Measurements from ENCODE around the gene FAM228B. TPM values are rescaled to one million over a fixed set of nuclear protein-coding genes. Genes with fewer than 3 reads are reported as not detected.
"Not testable (repeated sequence)": the region's sequence is repeated elsewhere in the genome, so short reads cannot be mapped to it uniquely, and the experiment has no call there.

Gene FAM228B
- total RNA-seq, 4 donors from 2014 or later: 22.6 to 41.4 (median 33.8) TPM

DNA sequence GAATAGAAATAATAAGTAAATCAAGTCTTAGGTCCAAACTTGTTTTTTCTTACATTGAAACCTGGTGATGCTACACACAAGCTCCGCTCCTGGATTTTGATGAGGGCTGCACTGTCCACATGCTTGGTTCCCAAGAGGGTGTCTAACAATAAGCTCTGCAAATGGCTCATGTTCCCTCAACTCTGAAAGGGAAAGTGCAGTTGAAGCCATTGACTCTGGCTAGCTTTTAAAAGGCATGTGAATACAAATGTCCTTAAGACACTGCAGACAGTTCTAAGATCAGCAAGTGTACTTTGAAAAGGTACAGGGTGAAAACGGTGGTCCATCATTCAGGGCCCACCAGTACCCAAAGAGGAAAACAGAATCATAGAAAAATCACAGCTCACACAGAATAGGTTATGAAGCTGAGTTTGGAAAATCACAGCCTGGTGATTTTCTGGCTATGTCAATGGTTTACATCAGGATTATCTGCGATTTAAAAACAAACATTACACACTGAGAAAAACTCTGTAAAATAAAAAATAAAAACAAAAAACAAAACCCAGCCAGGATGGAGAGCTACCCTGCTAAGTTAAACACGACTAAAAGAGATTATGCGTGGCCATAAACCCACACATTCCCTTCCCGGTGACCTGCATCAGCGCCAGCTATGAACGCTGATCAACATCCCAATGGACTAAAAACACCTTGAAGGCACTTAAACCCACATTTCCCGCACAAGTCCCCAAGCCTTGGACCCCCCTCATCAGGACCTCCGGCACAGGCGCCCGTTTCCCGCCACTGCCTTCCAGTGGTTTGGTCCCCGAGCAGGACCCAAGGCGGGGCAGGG, 689 bp upstream of the FAM228B start:
- no peak for TF ChIP-seq POLR2AphosphoS5 (IDR thresholded peaks at IDR 0.05)
- TF ChIP-seq EP300 (IDR thresholded peaks at IDR 0.05): no peak
- TF ChIP-seq POLR2A (IDR thresholded peaks at IDR 0.05; ENCODE audit: low read depth): no peak
- TF ChIP-seq CTCF (IDR thresholded peaks at IDR 0.05): no peak
- intact Hi-C loops (cut with DNase I): no loop called here
- Histone ChIP-seq H3K27ac (replicated peaks in 1 of 4) (peak overlapping the region; percentile 92 to 96 (median 94)), H3K4me3 (peak overlapping the region; percentile 75 to 85 (median 80)), H3K27me3 (no peaks in the 10 kb centered on the region), H3K36me3 (peaks cover 0 to 3% (median 0%) of the 10 kb centered on the region in 4 donors), H3K4me1 (peaks cover 19 to 27% (median 20%) of the 10 kb centered on the region in 4 donors), H3K9me3 (no peaks in the 10 kb centered on the region)
- 11% methylated on average over 14 of the region's 15 CpGs for WGBS
- no peak for DNase-seq (ENCODE audit: extremely low spot score)

DNA sequence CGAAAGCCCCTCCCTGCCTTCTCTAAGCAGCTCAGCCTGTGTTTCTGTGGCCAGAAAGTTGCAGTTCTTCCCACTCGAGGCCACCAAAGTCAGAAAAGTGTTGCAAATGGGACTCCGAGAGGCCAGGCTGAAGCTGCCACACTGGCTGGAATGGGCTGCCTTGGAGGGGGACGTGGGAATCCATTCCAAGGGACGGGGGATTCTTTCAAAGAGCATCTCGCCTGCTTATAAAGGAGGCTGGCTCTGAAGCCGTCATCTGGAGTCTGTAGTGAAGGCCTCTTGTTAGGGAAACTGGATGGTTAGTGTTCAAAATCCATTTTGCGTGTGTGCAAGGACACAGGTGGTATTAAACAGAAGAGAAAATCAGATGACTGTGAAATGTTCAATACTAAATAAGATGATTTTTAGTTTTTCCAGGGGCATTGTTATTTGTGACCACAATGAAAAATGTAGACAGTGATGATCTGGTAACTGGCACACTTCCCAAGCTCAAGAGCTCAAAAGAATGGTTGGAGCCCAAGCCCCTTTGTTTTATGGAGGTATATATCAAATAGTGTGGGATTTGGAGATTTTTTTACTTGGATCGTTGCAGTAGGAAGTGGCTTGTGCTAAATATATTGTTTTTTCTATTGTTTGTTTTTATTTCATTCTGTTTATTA, 782 bp downstream of the FAM228B start:
- DNase-seq (ENCODE audit: extremely low spot score): no peak
- intact Hi-C loops (cut with DNase I): no loop called here
- peak overlapping the region; percentile 75 to 85 (median 80) for H3K4me3 ChIP-seq

DNA sequence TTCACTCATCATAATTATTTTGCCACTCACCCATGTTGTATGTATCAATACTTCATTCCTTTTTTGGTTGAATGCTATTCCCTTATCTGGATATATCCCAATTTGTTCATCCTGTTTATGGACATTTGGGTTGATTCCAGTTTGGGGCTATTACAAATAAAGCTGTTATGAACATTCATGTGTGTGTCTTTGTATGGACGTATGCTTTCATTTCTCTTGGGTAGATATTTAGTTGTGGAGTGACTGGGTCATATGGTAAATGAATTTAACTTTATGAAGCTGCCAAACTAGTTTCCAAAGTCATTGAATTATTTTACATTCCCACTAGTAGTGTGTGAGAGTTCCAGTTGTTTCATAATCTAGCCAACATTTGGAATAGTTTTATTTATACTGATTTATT, 2.7 kb downstream of the FAM228B start:
- Histone ChIP-seq H3K36me3 (no peaks in the 10 kb centered on the region), H3K4me3 (no peak overlapping the region), H3K9me3 (no peaks in the 10 kb centered on the region), H3K4me1 (peaks cover 19 to 31% (median 20%) of the 10 kb centered on the region in 4 donors), H3K27ac (replicated peaks in 1 of 4) (no peak overlapping the region), H3K27me3 (no peaks in the 10 kb centered on the region)
- DNase-seq (ENCODE audit: extremely low spot score): no peak
- TF ChIP-seq EP300 (IDR thresholded peaks at IDR 0.05) (no peak), POLR2AphosphoS5 (IDR thresholded peaks at IDR 0.05) (no peak), CTCF (IDR thresholded peaks at IDR 0.05) (no peak), POLR2A (IDR thresholded peaks at IDR 0.05; ENCODE audit: low read depth) (no peak)
- WGBS: 46% methylated on average over 1 of the region's 1 CpG
- intact Hi-C loops (cut with DNase I): no loop called here

More for the DNA sequence above, 782 bp downstream of the FAM228B start:
- Histone ChIP-seq H3K36me3 (peaks cover 0 to 3% (median 0%) of the 10 kb centered on the region in 4 donors), H3K27me3 (no peaks in the 10 kb centered on the region), H3K9me3 (no peaks in the 10 kb centered on the region), H3K27ac (replicated peaks in 1 of 4) (peak overlapping the region; percentile 92 to 96 (median 94)), H3K4me1 (peaks cover 19 to 30% (median 20%) of the 10 kb centered on the region in 4 donors)
- WGBS: 8% methylated on average over 8 of the region's 9 CpGs
- TF ChIP-seq EP300 (IDR thresholded peaks at IDR 0.05) (no peak), POLR2AphosphoS5 (IDR thresholded peaks at IDR 0.05) (no peak), CTCF (IDR thresholded peaks at IDR 0.05) (no peak), POLR2A (IDR thresholded peaks at IDR 0.05; ENCODE audit: low read depth) (no peak)

DNA sequence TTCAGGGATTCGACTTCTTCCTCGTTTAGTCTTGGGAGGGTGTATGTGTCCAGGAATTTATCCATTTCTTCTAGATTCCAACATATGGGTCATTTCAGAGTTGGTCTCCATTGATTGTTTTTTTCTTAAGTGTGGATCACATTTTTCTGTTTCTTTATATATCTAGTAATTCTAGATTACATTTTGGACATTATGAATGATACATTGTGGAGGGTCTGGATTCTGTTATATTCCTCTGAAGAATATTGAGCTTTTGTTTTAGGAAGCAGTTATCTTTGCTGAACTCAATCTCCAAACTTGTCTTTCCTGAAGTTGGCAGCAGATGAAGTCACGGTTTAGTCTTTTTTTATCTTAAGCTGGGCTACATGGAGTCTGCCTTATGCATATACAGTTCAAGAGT, 9.3 kb downstream of the FAM228B start:
- no peak overlapping the region for H3K27ac ChIP-seq (replicated peaks in 1 of 4)

DNA sequence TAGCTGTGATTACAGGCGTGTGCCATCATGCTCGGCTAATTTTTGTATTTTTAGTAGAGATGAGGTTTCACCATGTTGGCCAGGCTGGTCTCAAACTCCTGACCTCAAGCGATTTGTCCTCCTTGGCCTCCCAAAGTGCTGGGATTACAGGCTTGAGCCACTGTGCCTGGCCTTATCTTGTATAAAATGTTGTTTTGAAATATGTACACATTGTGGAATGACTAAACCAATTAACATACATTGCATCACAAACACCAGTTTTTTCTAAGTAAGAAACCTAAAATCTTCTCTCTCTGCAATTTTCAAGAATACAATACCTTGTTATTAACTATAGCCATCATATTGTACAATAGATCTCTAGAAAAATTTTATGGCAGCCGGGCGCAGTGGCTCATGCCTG, 17.0 kb downstream of the FAM228B start:
- H3K27ac ChIP-seq (replicated peaks in 1 of 4); H3K9me3 ChIP-seq; intact Hi-C loops (cut with DNase I); H3K27me3 ChIP-seq; H3K4me3 ChIP-seq; DNase-seq (ENCODE audit: extremely low spot score); H3K4me1 ChIP-seq: not testable (repeated sequence)
- peaks cover 0 to 34% (median 16%) of the 10 kb centered on the region in 4 donors for H3K36me3 ChIP-seq
- whole genome bisulfite sequencing: 96% methylated on average over 5 of the region's 5 CpGs

More for the DNA sequence above, 9.3 kb downstream of the FAM228B start:
- peaks cover 0 to 4% (median 0%) of the 10 kb centered on the region in 4 donors for H3K4me1 ChIP-seq
- TF ChIP-seq POLR2AphosphoS5 (IDR thresholded peaks at IDR 0.05): no peak
- TF ChIP-seq EP300 (IDR thresholded peaks at IDR 0.05): no peak
- no peak for TF ChIP-seq CTCF (IDR thresholded peaks at IDR 0.05)
- TF ChIP-seq POLR2A (IDR thresholded peaks at IDR 0.05; ENCODE audit: low read depth): no peak
- 97% methylated on average over 3 of the region's 3 CpGs for WGBS
- intact Hi-C loops (cut with DNase I): no loop called here
- H3K27me3 ChIP-seq: no peaks in the 10 kb centered on the region
- H3K4me3 ChIP-seq: no peak overlapping the region
- no peak for DNase-seq (ENCODE audit: extremely low spot score)
- H3K9me3 ChIP-seq: peaks cover 0 to 5% (median 0%) of the 10 kb centered on the region in 4 donors
- no peaks in the 10 kb centered on the region for H3K36me3 ChIP-seq
